ENCODE results near the gene GALNT8.
"Not testable (repeated sequence)": the region's sequence is repeated elsewhere in the genome, so short reads cannot be mapped to it uniquely, and the experiment has no call there.

GALNT8 gene, protein sequence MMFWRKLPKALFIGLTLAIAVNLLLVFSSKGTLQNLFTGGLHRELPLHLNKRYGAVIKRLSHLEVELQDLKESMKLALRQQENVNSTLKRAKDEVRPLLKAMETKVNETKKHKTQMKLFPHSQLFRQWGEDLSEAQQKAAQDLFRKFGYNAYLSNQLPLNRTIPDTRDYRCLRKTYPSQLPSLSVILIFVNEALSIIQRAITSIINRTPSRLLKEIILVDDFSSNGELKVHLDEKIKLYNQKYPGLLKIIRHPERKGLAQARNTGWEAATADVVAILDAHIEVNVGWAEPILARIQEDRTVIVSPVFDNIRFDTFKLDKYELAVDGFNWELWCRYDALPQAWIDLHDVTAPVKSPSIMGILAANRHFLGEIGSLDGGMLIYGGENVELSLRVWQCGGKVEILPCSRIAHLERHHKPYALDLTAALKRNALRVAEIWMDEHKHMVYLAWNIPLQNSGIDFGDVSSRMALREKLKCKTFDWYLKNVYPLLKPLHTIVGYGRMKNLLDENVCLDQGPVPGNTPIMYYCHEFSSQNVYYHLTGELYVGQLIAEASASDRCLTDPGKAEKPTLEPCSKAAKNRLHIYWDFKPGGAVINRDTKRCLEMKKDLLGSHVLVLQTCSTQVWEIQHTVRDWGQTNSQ

DNA sequence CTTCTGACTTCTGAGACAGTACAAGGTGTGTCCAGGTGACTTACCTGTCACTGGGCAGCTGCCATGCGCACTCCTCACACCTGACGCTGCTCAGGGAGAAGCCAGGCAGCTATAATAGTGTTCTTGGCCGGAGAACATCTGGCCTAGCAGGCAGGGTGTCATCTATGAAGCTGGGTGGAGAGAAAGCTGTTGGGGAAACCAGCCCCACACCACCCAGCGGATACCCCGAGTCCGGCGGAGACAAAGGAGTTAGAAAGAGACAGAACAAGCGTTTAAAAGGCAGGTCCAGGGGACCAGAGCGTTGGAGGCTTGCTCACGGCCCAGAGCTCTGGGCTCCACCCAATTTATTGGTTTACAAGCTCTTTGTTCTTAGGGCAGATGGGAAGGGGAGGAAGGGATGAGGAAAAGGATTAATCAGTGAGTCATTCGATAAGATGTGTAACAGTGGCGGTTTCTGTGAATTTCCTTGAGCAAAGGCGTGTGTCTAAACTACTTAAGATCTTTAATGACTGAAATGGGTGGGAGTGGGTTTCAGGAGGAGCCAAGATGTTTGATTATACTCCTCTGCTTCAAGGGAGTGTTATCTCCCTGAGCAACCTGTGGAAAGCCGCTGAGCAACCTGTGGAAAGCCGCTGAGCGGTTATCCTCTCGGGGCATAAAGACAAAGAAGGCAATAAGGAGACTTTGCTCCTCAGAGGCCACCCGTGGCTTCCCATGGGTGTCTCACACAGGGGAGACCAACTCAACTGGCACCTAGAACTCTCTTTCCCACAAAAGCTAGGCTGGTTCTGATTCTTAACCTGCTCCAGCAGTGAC lies at the start of gene GALNT8:
TSS of gene GALNT8 (plus strand) at position 580 of the 816 bp plus-strand sequence. CDS start 278 bp downstream, outside the sequence.
- no peak for DNase-seq

DNA sequence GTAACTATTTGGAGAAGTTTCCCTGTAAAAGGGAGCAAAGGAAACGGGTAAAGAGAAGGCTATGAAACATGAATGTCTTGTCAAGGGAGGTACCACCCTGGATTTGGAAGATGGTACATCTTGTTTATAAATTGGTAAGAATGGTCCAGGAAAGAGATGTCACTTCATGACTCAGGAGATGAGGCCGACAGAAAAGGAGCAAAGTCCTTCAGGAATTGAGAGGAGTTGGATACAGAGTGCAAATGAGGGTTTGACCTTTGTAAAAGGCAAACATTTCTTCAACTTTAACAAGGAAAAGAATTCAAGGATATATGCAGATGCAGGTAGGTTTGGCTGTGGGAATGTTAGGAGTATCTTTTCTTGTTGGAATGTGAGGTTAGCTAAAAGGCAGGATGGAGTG lies 40.5 kb upstream of the GALNT8 start:
- DNase-seq = no peak

DNA sequence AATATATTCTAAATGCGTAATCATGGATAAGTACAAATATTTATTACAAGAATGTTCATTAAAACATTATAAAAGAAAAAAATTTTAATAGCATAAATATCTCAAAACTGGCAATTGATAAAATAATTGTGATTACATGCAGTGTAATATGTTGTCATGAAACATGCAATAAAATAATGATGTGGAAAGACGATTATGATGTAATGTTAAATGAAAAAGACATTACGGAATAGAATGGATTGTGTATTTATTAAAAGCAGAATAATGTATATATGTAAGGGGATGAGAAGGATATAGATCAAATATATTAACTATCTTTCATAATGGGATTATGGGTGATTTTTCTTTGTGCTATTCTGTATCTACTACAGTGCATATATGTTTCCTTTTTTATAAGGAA lies 38.5 kb upstream of the GALNT8 start:
- no peak for DNase-seq

DNA sequence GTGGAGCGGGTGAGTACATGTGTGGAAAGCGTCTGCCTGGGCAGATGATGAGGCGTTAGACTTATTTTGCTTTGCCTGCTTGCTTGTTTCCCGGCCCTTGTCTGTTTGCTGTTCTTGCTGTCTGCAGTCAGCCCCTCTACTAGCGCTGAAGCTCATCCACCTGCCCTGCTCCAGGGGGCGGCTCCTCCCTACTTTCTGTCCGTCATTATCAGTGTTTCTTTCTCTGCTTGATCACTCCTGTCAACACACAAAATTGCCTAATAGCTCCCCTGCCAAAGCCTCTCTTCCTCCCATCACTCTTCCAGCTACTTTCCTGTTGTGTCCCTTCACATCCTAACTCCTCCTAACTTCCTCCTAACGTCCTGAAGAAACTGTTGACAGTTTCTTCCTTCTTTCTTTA lies 34.9 kb upstream of the GALNT8 start:
- DNase-seq = no peak

DNA sequence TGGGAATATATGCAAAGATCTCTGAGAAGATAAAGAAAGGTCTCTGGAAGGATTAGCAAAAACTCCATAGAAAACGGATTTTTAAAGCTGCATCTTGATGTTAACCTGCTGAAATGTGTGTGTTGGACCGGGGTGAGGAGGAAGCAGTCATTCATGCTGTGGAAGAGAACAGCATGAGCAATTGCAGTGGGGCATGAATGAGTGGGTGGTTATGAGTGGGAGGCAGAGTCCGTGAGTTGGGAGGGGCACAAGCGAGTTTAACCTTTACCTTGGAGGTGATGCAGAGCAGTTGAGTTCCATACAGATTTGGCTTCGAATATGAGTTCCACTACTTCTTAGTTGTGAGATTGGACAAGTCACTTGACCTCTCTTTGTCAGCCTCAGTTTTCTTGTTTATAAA lies 29.4 kb upstream of the GALNT8 start:
- no peak for DNase-seq

DNA sequence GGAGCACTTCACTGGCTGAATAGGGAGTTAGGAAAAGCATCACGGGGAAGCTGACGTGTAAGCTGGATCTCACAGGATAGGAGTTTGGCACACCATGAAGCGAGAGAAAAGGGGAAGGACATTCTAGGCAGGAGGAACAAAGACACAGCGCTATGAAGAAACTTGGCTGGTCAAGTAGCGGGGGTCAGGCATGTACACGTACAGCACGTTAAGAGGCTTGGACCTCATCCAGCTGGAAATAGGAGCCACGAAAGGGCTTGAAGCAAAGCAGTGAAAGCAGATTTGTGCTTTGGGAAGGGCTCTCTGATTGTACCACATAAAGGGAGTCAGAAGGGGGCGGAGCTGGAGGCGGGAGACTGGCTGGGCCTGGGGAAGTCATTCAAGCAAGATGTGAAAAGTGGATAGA lies 19.6 kb upstream of the GALNT8 start:
- no peak for DNase-seq

DNA sequence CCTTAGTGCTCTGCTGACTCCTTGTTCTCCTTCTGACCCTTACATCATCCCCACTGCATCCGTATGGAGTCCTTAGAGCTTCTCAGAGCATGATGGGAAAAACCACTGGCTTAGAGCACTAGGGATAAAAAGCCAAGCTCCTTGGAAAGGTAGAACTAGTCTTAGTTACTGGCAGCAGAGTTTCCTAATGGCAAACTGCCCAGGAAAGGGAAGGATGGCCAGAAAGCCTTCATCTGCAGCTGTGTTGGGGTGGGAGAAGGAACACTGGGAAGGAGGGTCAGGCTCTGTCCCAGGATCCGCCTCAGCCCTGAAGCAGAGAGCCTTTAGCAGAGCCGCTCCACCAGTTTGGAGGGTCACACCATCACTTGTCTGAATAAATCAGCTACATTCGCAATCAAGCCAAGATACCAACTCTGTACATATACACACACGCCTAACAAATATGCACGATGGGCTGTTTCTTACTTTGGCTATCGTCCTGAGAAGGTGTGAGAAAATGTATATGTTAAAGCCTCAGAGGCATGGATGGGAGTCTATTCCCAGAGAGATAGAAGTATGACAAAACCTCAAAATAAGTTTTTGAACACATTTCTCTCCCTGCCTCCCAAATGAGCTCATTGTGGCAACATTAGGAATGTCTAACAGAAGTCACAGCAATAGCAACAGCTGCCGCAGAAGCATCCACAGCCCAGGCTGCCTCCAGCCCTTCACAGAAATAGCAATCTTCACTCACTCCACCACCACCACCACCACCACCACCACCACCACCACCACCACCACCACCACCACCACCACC lies 18.6 kb upstream of the GALNT8 start:
- no peak for DNase-seq

DNA sequence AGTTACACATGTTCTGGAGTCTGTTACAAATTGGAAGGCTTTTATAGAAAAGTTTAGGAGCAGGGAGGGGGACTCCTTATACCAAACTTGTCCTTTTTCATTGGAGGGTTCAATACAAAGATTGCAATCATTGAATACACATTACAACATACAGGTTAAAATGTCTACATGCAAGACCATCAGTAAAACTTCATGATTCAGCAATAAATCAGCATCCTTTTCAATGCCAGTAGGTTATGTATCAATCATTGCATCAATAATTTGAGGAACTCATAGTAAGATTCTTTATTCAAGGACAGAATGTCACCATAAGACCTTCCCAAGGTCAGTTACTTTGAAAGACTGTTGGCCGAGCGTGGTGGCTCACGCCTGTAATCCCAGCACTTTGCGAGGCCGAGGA lies 16.5 kb upstream of the GALNT8 start:
- DNase-seq = no peak

DNA sequence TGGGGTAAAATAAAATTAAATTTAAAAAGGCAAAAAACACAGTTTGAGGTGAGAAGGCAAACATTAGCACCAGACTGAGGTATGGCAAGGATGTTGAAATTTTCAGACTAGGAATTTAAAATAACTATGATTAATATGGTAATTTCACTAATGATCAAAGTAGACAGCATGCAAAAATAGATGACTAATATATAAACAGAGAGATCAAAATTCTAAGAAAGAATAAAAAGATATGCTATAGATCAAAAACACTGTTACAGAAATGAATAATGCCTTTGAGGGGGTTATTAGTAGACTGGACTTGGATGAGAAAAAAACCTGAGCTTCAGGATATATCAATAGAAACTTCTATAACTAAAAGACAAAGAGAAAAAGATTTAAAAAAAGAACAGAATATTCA lies 14.4 kb upstream of the GALNT8 start:
- DNase-seq = no peak

DNA sequence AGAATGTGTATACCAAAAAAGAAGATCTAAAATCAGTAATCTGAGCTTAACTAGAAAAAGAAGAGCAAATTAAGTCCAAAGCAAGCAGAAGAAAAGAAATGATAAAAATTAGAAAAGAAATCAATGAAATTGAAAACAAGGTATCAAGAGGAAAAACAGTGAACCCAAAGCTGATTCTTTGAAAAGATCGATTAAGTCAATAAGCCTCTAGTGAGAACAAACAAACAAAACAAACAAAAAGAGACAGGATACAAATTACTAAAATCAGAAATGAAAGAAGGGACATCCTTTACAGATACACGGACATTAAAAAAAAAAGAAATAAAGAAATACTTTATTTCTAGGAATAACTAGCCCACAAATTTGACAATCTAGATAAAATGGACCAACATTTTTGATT lies 12.9 kb upstream of the GALNT8 start:
- no peak for DNase-seq

DNA sequence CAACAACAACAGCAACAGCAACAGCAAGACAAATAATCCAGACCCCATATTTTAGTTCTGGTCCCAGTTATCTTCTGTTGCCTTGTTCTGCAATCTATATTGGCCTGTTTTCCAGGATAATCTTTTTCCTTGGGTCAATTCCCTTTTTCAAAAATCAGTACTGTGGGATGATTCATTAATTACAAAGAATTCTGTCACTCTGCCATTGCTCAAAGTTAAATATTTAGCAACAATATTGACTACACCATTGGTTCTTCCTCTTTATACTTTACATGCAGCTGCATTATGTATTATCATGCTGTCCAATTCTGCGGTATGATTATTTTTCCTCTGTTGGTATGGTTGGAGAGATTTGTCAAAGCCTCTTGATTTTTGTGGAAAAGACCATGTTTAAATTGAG lies 10.1 kb upstream of the GALNT8 start:
- DNase-seq = no peak

DNA sequence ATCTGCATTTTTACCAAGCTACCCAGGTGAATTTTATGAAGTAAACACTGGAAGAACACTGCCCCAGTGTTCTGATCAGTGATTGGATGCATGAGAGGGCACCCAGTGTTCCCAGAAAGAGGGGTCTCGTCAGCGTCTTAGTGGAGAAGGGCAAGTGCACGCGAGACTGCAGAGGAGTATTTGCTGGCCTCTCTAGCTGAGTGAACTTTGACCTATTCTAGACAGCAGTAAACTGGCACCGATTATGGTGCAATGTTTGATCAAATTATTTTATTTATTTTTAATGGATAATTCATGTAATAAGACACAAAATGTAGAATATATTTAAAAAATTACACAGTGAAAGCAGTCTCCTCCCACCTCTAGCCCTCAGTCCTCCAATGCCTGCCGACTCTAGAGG lies 5.3 kb upstream of the GALNT8 start:
- no peak for DNase-seq

DNA sequence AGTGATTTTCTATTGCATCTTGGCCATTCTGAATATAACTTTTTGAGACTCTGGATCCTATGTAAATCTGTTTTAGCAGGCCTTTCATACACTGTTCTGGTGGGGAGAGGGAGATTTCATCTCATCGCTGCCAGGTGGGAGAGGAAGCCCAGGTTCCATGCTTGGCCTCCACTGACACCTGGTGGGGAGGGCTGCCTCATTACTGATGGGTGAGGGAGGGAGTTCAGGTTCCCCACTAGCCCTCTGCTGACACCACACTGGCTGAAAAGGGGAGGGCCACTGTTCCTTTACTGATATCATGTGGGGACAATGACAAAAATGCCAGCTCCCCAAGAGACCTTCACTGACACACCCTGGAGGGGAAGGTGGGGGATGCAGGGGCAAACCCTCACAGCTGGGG lies 2.4 kb upstream of the GALNT8 start:
- DNase-seq = no peak

DNA sequence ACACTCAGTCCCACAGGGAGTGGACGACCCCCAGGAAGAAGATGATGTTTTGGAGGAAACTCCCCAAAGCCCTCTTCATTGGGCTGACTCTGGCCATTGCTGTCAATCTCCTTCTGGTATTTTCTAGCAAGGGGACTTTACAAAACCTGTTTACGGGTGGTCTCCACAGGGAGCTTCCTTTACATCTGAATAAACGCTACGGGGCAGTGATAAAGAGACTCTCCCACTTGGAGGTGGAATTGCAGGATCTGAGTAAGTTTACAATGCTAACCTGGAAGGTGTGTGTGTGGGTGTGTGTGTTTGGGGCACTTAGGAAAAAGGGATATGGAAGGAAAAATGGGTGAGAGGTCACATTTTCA lies 416 bp downstream of the GALNT8 start:
- DNase-seq = no peak

DNA sequence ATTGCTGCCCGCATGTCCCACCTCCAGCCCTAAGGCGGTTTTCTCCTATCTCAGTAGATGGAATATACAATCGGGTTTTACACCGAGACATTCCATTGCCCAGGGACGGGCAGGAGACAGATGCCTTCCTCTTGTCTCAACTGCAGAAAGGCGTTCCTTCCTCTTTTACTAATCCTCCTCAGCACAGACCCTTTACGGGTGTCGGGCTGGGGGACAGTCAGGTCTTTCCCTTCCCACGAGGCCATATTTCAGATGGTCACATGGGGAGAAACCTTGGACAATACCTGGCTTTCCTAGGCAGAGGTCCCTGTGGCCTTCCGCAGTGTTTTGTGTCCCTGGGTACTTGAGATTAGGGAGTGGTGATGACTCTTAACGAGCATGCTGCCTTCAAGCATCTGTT lies 1.4 kb downstream of the GALNT8 start:
- DNase-seq = not testable (repeated sequence)

DNA sequence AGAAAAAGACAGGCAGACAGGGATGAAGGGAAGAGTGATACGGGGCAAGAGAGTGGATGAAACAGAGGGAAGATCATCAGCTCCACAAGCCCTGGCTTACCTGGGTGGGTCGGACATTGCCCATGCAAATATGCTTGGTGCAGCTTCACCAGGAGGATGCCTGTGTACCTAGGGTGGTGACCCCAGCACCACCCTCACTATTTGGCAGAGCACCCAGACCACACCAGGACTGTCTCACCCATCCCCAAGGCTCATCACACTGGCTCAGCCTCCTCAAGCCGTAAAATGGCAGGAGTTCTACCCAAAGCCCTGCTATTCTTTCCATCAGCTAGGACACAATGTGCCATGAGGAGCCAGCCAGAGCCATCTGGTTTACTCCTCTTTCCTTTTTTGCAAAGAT lies 3.0 kb downstream of the GALNT8 start:
- no peak for DNase-seq

DNA sequence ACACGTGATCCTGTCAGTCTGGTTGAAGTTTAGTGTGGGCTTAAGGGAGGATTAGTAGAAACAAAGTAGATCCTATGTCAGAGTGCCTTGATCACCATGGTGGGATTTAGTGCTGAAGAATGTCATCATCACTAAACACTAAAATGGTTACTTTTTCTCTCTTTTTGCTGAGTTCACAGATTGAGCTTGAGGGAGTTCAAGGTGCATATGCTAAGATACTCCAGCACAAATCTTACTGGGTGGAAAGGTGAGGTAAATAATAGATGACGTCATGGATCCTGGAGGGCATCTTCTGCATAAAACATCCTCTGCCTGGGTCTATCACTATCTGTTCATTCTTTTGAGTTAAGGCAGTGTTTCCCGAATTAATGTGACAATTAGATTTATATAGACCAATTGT lies 4.9 kb downstream of the GALNT8 start:
- DNase-seq = no peak

DNA sequence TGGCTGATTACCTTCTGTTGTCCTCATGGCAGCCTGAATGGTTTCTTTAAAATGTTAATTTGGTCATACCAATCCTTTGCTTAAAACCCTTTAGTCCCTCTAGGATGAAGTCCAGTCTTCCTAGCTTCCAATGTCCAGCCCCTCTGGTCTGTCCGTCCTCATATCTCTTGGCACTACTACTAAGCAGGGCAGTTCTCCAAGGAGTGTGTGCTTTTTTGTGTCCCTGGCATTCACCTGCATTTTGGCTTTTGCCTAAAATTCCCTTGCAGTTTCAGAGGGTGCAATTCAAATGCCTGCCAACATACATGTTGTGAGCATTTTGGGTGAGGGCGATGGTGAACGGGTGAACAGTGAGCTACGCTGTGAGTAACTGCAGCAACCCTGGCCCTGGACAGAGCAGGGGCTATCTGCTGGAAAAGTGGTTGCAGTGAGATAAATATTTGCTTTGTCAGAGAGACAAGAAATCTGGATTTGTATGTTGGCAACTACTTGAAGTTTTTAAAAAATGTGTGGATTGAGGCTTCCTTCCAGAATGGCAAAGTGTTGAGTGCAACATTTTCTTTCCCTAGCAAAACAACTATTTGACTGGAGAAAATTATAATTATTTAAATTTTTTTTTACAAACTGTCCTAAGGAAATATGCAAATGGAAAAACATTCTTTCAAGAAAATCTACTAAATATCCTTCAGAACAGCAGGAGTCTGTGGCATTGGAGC lies 14.6 kb downstream of the GALNT8 start:
- no peak for DNase-seq

DNA sequence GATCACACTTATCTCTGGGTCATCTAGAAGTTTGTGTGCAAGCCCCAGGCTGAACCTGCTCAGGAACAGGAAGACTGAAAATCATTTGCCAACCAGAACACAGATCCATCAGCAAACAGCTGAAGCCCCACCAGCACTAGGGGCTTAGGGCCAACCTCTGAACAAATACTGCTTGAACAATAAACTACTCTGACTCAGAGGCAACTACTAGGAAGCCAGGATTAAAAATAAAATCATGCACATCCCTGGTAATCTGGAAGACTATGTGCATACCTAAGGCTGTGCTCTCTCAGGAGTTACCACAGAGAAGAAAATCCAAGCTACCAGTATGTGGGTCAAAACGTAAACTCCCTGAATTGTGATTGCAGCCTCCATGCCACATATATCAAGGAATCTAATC lies 15.9 kb downstream of the GALNT8 start:
- DNase-seq = no peak

DNA sequence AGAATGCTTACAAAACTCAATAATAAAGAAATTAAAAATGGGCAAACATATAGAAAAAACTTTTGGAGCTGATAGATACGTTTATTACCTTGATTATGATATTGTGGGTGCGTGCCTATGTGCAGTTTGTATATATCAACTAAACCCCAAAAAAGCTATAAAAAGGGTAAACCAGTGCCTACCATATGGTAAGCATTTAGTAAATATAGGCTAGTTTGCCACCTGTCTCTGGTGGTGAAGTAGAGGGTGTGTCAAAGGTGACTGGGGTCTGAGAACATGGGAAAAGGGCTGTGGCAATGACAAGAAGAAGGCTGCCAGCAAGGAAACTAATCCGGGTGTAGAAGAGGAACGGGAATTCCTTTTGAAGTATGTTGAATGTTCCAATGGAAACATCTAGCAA lies 18.3 kb downstream of the GALNT8 start:
- no peak for DNase-seq

DNA sequence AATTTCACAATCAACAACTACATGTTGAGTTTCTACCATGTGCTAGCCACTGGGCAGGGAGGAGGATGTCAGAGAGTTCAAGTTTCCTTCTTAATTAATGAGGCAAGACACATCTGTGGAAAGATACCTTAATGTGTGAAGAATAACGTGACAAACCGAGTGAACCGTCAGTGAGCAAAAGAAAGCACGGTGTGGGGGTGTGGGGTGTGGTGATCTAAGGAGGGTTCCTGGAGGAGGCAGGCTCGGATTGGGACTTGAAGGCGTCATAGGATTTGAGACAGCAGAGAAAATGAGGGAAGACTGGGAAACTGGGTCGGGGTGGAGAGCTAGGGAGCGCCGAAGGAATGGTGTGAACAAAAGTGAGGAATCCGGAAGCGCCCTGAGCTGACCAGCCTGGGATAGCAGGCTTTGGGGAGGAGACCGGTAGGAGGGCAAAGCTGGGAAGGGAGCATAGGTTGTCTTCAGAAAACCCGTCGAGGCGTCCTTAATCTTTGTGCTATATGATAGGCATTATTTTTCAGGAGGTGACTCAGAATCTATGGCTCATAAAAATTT lies 22.3 kb downstream of the GALNT8 start:
- DNase-seq = no peak

DNA sequence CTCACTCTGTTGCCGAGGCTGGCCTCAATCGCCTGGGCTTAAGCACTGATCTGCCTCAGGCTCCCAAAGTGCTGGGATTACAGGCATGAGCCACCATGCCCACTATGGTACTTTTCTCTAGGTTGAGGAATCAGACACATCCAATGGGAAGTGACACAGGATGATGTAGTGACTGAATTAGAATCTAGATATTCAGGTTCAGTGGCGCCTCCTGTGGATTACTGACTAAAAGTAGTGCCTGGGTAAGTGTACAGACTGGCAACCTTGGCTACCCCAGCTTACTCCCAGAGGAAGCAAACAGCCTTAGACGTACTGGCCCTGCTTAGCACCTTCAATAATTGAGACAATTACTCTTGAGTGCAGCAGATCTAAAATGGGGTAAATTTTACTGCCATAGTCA lies 22.8 kb downstream of the GALNT8 start:
- no peak for DNase-seq

Measured in stimulated activated CD4-positive, alpha-beta T cell treated with anti-CD3 and anti-CD28 coated beads, Interleukin-2, amount 100 ng/mL, for 24 hours (primary cell).